SH-SY5Y (cell line): ENCODE results near the gene ARMC9.

Experiments used
- GATA2 ChIP-seq: IDR thresholded peaks from 2 replicates; pipeline ENCODE4 v1.6.1; 2011; ENCODE audit warnings: mild to moderate bottlenecking, low read depth, low read length
- GATA3 ChIP-seq: IDR thresholded peaks from 2 replicates; pipeline ENCODE4 v1.6.1; 2011; ENCODE audit warnings: low read depth, mild to moderate bottlenecking, low read length, moderate library complexity

GRCh38 chr2:231336700-231337099 is 138.3 kb downstream of the ARMC9 start:
- TF ChIP-seq GATA2 (no peak), GATA3 (no peak)
